Gastrocnemius medialis (tissue), 4 donors: Measurements from ENCODE around the gene HSPA4. TPM values are rescaled to one million over a fixed set of nuclear protein-coding genes. Genes with fewer than 3 reads are reported as not detected.
"Not testable (repeated sequence)": the region's sequence is repeated elsewhere in the genome, so short reads cannot be mapped to it uniquely, and the experiment has no call there.

Source experiments
- ATAC-seq, 2 donors: fragments of 150-250 bp; one replicate each; pipeline ENCODE4 v1.9.1; 2016
- DNase-seq, 2 donors: peaks; one replicate each; pipeline ENCODE4 v3.0.0-alpha.2; 2019
- H3K27ac ChIP-seq, 4 donors: fragments of 200-600 bp; sonication (generic); 1 replicate in 1 of 4; 2 replicates in 3 of 4; pipeline ENCODE4 v1.5.1; 2016 to 2018; ENCODE audit warnings: mild to moderate bottlenecking in 2 of 4, moderate library complexity in 1 of 4
- H3K27me3 ChIP-seq, 3 donors: fragments of 200-600 bp; sonication (generic) in 2 of 3; 1 replicate in 1 of 3; 2 replicates in 2 of 3; pipeline versions ENCODE4 v1.5.1 to v1.6.0; 2016 to 2019; ENCODE audit warnings: mild to moderate bottlenecking in 1 of 3, moderate library complexity in 1 of 3
- H3K36me3 ChIP-seq, 2 donors: fragments of 200-600 bp; sonication (generic) in 1 of 2; one replicate each; pipeline ENCODE4 v1.5.1; 2017 to 2018
- H3K4me1 ChIP-seq, 2 donors: fragments of 200-600 bp; sonication (generic) in 1 of 2; one replicate each; pipeline ENCODE4 v1.5.1; 2016 to 2017; ENCODE audit warnings: mild to moderate bottlenecking in 2 of 2
- H3K4me3 ChIP-seq, 4 donors: fragments of 200-600 bp; sonication (generic) in 3 of 4; 1 replicate in 1 of 4; 2 replicates in 3 of 4; pipeline ENCODE4 v1.5.1; 2016 to 2019; ENCODE audit warnings: mild to moderate bottlenecking in 2 of 4
- H3K9me3 ChIP-seq, 3 donors: fragments of 200-600 bp; sonication (generic) in 2 of 3; 1 replicate in 1 of 3; 2 replicates in 2 of 3; pipeline ENCODE4 v1.5.1; 2016 to 2019
- CTCF ChIP-seq, 5 experiments: fragments of 450-650 bp in 3 of 5; fragments of 200-600 bp in 2 of 5; sonication (generic) in 2 of 5; IDR thresholded peaks in 4 of 5; conservative IDR thresholded peaks in 1 of 5; 1 replicate in 4 of 5; 2 replicates in 1 of 5; pipeline ENCODE4 v1.5.1; 2016 to 2019; ENCODE audit warnings: antibody characterized with exemption in 5 of 5, mild to moderate bottlenecking in 3 of 5, moderate library complexity in 3 of 5
- POLR2A ChIP-seq, 2 donors: fragments of 450-650 bp; IDR thresholded peaks; one replicate each; pipeline ENCODE4 v1.6.1; 2017; ENCODE audit warnings: antibody characterized with exemption in 2 of 2, mild to moderate bottlenecking in 2 of 2, moderate library complexity in 2 of 2
- in situ Hi-C, 4 donors: fragments of 200-750 bp; cut with MboI; loops; one replicate each; pipeline versions ENCODE4 v1.15.0 to v1.8.0; 2017; ENCODE audit warnings: low sequenced_read_pairs in 4 of 4
- intact Hi-C: fragments of 100-400 bp; cut with DNase I; formaldehyde crosslinking; loops from one replicate; pipeline ENCODE4 v1.15.1; 2023; ENCODE audit warnings: low total_unique reads
- total RNA-seq, 4 donors: library from RNA; depleted of rRNA; stranded (reverse); fragments of >200 nt; gene quantifications; one replicate each; pipeline versions ENCODE4 v1.1.0 to v1.2.3, GENCODE V29; 2016

The HSPA4 gene
- total RNA-seq, 4 donors from 2014 or later: 62.6 to 96.4 (median 74.1) TPM

- no peaks in the 10 kb centered on the region for H3K36me3 ChIP-seq
- TF ChIP-seq POLR2A (IDR thresholded peaks at IDR 0.05): no peak
- TF ChIP-seq CTCF (IDR thresholded peaks at IDR 0.05 in 4 of 5, conservative IDR thresholded peaks at IDR 0.05 in 1 of 5): no peak
- no peak overlapping the region for H3K4me3 ChIP-seq
- H3K4me1 ChIP-seq: peaks cover under 1 to 4% of the 10 kb centered on the region in 2 donors
- no peak for DNase-seq
- in situ Hi-C loops (no loop called here), intact Hi-C loops (no loop called here)
- no peak overlapping the region for H3K27ac ChIP-seq
- no peak for ATAC-seq
- H3K9me3 ChIP-seq: no peaks in the 10 kb centered on the region
- H3K27me3 ChIP-seq: no peaks in the 10 kb centered on the region
These were observed 78.7 kb downstream of the HSPA4 start for GRCh38 chr5:133130387-133131118.

DNA sequence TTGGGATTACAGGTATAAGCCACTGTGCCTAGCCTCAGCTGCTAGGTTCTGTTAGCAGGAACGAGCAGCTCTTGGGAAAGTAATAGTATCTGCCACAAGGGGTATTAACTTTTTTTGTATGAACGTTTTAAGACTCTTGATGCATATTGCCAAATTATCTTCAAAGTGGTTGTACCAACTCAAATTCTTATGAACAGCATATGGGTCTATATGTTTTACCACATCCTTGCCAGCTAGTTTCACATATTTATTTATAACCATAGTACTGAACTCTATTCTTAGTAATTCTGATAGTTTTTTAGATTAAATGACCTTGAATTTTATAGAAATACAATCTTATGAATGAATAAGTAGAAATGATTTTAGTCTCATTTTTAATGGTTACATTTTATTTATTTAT is 80.9 kb downstream of the HSPA4 start:
- no peaks in the 10 kb centered on the region for H3K27me3 ChIP-seq
- H3K4me3 ChIP-seq: no peak overlapping the region
- ATAC-seq: no peak
- in situ Hi-C loops (no loop called here), intact Hi-C loops (no loop called here)
- DNase-seq: no peak
- H3K4me1 ChIP-seq: no peaks in the 10 kb centered on the region
- no peaks in the 10 kb centered on the region for H3K9me3 ChIP-seq
- H3K36me3 ChIP-seq: no peaks in the 10 kb centered on the region
- no peak overlapping the region for H3K27ac ChIP-seq
- TF ChIP-seq CTCF (IDR thresholded peaks at IDR 0.05 in 4 of 5, conservative IDR thresholded peaks at IDR 0.05 in 1 of 5) (no peak), POLR2A (IDR thresholded peaks at IDR 0.05) (no peak)

DNA sequence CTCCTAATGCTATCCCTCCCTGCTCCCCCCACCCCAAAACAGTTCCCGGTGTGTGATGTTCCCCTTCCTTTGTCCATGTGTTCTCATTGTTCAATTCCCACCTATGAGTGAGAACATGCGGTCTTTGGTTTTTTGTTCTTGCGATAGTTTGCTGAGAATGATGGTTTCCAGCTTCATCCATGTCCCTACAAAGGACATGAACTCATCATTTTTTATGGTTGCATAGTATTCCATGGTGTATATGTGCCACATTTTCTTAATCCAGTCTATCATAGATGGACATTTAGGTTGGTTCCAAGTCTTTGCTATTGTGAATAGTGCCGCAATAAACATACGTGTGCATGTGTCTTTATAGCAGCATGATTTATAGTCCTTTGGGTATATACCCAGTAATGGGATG is 81.4 kb downstream of the HSPA4 start:
- H3K27ac ChIP-seq, H3K36me3 ChIP-seq, H3K4me3 ChIP-seq, H3K9me3 ChIP-seq, H3K27me3 ChIP-seq, in situ Hi-C loops, DNase-seq, intact Hi-C loops, H3K4me1 ChIP-seq, ATAC-seq: not testable (repeated sequence)

DNA sequence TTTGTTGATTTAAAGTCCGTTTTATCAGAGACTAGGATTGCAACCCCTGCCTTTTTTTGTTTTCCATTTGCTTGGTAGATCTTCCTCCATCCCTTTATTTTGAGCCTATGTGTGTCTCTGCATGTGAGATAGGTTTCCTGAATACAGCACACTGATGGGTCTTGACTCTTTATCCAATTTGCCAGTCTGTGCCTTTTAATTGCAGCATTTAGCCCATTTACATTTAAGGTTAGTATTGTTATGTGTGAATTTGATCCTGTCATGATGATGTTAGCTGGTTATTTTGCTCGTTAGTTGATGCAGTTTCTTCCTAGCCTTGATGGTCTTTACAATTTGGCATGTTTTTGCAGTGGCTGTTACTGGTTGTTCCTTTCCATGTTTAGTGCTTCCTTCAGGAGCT is 85.1 kb downstream of the HSPA4 start:
- H3K36me3 ChIP-seq: not testable (repeated sequence)

GRCh38 chr5:133140311-133140710 is 88.5 kb downstream of the HSPA4 start:
- no peaks in the 10 kb centered on the region for H3K27me3 ChIP-seq
- intact Hi-C loops (no loop called here), in situ Hi-C loops (no loop called here)
- no peak for ATAC-seq
- no peak for TF ChIP-seq POLR2A (IDR thresholded peaks at IDR 0.05)
- no peak for TF ChIP-seq CTCF (IDR thresholded peaks at IDR 0.05 in 4 of 5, conservative IDR thresholded peaks at IDR 0.05 in 1 of 5)
- no peak overlapping the region for H3K27ac ChIP-seq
- no peak for DNase-seq
- no peak overlapping the region for H3K4me3 ChIP-seq
- H3K9me3 ChIP-seq: no peaks in the 10 kb centered on the region
- H3K36me3 ChIP-seq: no peaks in the 10 kb centered on the region
- H3K4me1 ChIP-seq: no peaks in the 10 kb centered on the region

More for the DNA sequence above, 85.1 kb downstream of the HSPA4 start:
- intact Hi-C loops, DNase-seq, H3K27me3 ChIP-seq, H3K4me3 ChIP-seq, in situ Hi-C loops, ATAC-seq, H3K27ac ChIP-seq, H3K4me1 ChIP-seq, H3K9me3 ChIP-seq: not testable (repeated sequence)

- no peaks in the 10 kb centered on the region for H3K9me3 ChIP-seq
- H3K4me1 ChIP-seq: no peaks in the 10 kb centered on the region
- TF ChIP-seq CTCF (IDR thresholded peaks at IDR 0.05 in 4 of 5, conservative IDR thresholded peaks at IDR 0.05 in 1 of 5): no peak
- no peak for TF ChIP-seq POLR2A (IDR thresholded peaks at IDR 0.05)
- no peaks in the 10 kb centered on the region for H3K27me3 ChIP-seq
- intact Hi-C loops (no loop called here), in situ Hi-C loops (no loop called here)
- no peaks in the 10 kb centered on the region for H3K36me3 ChIP-seq
- H3K27ac ChIP-seq: no peak overlapping the region
- no peak overlapping the region for H3K4me3 ChIP-seq
- DNase-seq: no peak
- ATAC-seq: no peak
These were observed 89.9 kb downstream of the HSPA4 start for GRCh38 chr5:133141746-133142145.
